GM18507 (cell line): ENCODE data around the gene CSF3.

Source experiments
- DNase-seq: peaks from one replicate; pipeline ENCODE4 v3.0.0; 2011; ENCODE audit warnings: low read depth; ENCODE audit not compliant: insufficient read length; ENCODE audit errors: extremely low spot score
- FAIRE-seq: peaks from 2 replicates; lab custom pipeline; 2011; peaks lifted over from hg19 to GRCh38; lab: Jason Lieb, UNC

CSF3 gene

GRCh38 chr17:40056379-40057015 is 41.3 kb downstream of the CSF3 start:
- DNase-seq (no peak), FAIRE-seq (no peak)

GRCh38 chr17:40058186-40058784 is 43.0 kb downstream of the CSF3 start:
- DNase-seq (no peak), FAIRE-seq (no peak)

GRCh38 chr17:40058865-40059264 is 43.6 kb downstream of the CSF3 start:
- no peak for DNase-seq
- no peak for FAIRE-seq

GRCh38 chr17:40059729-40060475 is 44.7 kb downstream of the CSF3 start:
- FAIRE-seq (no peak), DNase-seq (no peak)

DNA sequence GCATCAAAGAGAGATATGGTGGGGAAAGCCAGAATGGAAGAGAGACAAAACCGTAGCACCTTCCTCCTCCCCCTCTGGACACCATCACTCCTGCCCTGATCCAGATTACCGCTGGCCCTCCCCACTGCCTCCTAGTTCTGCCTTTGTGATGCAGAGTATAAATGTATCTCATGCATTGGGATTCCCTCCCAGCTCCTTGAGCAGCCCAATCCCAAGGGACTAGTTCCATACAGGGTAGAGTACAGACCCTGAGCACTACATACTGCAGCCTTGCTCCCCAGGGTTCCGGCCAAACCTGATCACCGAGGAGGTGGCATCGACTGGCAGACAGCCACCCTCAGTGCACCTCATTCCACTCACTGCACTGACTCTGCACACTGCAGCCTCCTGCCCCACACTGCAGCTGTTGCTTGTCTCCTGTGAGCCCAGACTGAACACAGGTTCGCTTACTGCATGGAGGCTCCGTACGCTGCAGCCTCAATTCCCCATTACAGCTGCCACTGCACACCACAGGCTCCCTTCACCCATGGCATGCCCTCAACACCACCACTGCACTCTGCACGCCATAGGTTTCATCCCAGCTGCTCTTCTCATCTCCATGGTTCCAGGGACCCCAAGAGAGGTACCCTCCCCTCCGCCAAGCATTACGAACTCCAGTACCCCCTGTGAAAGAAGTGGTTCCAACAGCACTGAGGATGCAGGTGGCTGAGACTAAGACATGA is 45.8 kb downstream of the CSF3 start:
- DNase-seq (no peak), FAIRE-seq (no peak)

DNA sequence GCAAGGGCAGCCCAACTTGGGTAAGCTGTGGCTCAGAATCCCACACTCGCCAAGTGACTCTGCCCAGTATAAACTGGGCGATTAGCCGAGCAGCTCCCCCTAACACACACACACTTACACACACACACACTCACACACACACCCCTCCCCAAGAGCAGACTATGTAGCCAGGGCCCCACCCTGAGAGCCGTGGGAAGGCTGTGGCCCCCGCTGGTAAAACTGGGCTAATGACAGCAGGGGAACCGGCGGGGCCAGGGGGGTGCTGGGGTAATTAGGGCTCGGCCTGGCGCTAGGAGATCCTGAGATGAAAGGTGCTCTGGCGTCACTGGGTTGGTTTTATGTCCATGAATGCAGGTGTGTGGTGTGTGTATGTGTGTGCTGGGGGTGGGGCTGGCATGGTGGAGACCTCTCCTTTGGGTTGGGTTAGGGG is 46.4 kb downstream of the CSF3 start:
- DNase-seq, result no peak
- no peak for FAIRE-seq

DNA sequence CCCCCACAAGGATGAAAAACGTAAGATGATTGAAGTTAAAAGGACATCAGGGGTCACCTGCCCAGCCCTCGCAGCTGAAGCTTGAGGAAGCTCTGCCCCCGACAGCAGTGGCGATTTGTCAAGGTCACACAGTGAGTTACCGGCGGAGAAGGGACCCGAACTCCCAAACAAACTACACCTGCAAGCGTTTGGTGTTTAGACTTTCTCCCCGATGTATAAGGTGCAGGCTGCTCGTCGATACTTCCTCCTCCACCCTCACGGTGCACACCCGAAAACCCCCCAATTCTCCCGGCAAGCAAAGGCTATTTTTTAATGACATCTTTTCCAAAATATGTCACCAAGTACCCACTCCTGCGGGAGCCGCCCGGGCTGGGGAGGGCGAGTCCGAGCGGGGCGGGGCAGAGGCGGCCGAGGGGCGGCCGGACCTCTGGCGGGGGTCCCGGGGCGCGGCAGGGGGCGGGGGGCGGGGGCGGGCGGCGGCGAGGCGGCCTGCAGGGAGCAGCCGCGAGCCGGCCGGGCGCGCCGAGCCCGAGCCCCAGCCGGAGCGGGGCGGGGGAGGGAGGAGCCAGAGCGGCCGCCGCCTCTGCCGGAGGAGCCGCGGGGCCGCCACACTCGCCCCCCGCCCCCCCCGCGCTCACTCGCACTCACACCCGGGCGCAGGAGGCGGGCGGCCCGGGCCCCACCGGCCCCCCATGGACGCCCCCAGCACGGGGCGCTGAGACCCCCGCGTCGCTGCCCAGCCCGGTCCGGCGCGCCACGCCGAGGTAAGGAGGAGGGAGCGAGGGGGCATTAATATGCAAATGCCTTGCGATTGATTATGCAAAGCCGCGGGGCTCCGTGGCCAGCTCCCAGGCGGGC is 47.3 kb downstream of the CSF3 start, which contains the start of gene THRA:
Gene THRA (plus strand): TSS at position 637 of the 858 bp plus-strand sequence. CDS start 11,524 bp downstream, outside the sequence.
- FAIRE-seq, result peak; percentile 9
- DNase-seq, result peak; percentile 54

GRCh38 chr17:40063187-40063771 is 48.0 kb downstream of the CSF3 start:
- FAIRE-seq (no peak), DNase-seq (no peak)

GRCh38 chr17:40063901-40064531 is 48.8 kb downstream of the CSF3 start:
- DNase-seq, result no peak
- no peak for FAIRE-seq

DNA sequence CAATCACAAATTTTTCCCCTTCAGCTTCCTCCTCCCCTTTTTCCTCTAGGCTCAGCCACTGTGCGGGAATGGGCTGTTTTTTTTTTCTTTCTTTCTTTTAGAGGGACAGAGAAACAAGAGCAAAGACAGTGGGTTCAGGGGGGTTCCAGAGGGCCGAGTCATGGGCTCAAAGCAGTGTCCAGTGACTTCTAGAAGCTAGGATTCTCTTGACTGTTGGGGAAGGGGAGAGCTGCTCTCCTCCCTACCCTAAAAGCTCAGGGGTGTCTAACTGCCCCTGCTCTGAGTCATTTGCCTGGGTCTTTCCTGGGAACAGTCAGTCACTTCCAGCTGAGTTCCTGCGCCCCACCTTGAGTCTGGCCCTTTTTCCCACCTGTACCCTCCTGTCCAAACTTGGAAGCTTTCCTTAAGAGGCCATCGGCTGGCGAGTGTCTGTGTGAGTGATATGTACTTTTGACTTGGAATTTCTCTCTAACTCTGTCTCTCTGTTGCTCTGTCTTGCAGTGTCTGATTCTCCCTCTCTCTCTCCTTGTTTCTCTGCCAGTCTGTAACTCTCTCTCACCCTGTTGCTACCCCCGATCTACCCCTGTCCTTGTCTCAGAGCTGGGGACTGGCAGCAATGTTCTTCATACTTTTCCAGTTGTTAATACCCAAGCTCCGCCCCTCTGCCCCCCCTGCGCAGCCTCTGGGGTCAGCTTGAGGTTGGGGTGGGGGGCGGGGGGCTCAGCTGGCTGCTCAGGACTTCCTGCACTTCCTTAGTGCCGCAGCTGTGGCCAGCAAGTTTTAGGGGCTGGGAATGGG is 49.9 kb downstream of the CSF3 start:
- no peak for DNase-seq
- FAIRE-seq, result no peak

- no peak for DNase-seq
- no peak for FAIRE-seq
Observed at GRCh38 chr17:40065769-40066510, 50.7 kb downstream of the CSF3 start.
